Stomach (tissue), 4 donors: Measurements from ENCODE around the gene FOXE3.

Experiments used
- CTCF ChIP-seq, 7 experiments: fragments of 450-650 bp in 4 of 7; fragments of 200-600 bp in 3 of 7; sonication (generic) in 3 of 7; IDR thresholded peaks; one replicate each; pipeline ENCODE4 v1.5.1; 2016 to 2019; ENCODE audit warnings: antibody characterized with exemption in 7 of 7, control low read depth in 2 of 7, mild to moderate bottlenecking in 1 of 7
- EP300 ChIP-seq: sonication (generic); formaldehyde crosslinking; IDR thresholded peaks from one replicate; pipeline ENCODE4 v1.6.1; 2017; ENCODE audit warnings: antibody characterized with exemption
- POLR2A ChIP-seq, 4 donors: fragments of 450-650 bp; IDR thresholded peaks; one replicate each; pipeline ENCODE4 v1.6.1; 2016; ENCODE audit warnings: antibody characterized with exemption in 4 of 4, control low read depth in 2 of 4, mild to moderate bottlenecking in 1 of 4, moderate library complexity in 1 of 4
- POLR2AphosphoS5 ChIP-seq, 3 donors: sonication (generic); formaldehyde crosslinking; IDR thresholded peaks; one replicate each; pipeline ENCODE4 v1.6.1; 2016; ENCODE audit warnings: antibody characterized with exemption in 3 of 3

DNA sequence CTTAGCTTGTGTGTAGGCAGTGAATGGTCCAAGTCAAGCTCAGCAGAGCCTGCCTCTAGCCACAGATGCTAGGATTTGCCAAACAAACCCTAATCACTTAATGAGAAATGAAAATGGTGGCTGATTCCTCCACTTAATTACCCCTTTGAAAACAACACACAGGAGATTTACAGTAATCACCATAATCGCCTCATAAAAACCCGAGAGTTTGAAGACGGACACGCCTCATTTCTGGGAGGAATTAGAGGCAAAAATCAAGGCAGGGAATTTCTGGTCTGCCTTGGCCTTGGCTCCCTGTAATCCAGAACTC is 16.3 kb upstream of the FOXE3 start:
- TF ChIP-seq CTCF (IDR thresholded peaks at IDR 0.05): no peak
- no peak for TF ChIP-seq EP300
- no peak for TF ChIP-seq POLR2A (IDR thresholded peaks at IDR 0.05)
- no peak for TF ChIP-seq POLR2AphosphoS5 (IDR thresholded peaks at IDR 0.05)
